Ishikawa (cell line): ENCODE measurements around the gene GRID2.

Experiments used
- CEBPB ChIP-seq: IDR thresholded peaks from 2 replicates; pipeline ENCODE4 v1.6.1; 2012
- CREB1 ChIP-seq: IDR thresholded peaks from 2 replicates; pipeline ENCODE4 v1.6.1; 2012; ENCODE audit warnings: low read depth
- EGR1 ChIP-seq: IDR thresholded peaks from 2 replicates; pipeline ENCODE4 v1.6.1; 2012
- EP300 ChIP-seq: IDR thresholded peaks from 2 replicates; pipeline ENCODE4 v1.6.1; 2012; ENCODE audit warnings: borderline replicate concordance
- FOXM1 ChIP-seq: IDR thresholded peaks from 2 replicates; pipeline ENCODE4 v1.6.1; 2012; ENCODE audit warnings: low read depth, borderline replicate concordance
- MAX ChIP-seq: IDR thresholded peaks from 2 replicates; pipeline ENCODE4 v1.6.1; 2012
- NFIC ChIP-seq: IDR thresholded peaks from 2 replicates; pipeline ENCODE4 v1.6.1; 2012
- RAD21 ChIP-seq: IDR thresholded peaks from 2 replicates; pipeline ENCODE4 v1.6.1; 2012; ENCODE audit warnings: low read depth
- REST ChIP-seq: IDR thresholded peaks from 2 replicates; pipeline ENCODE4 v1.6.1; 2012; ENCODE audit warnings: low read depth, mild to moderate bottlenecking
- TAF1 ChIP-seq: IDR thresholded peaks from 2 replicates; pipeline ENCODE4 v1.6.1; 2012; ENCODE audit warnings: low read depth, mild to moderate bottlenecking
- TCF12 ChIP-seq: IDR thresholded peaks from 2 replicates; pipeline ENCODE4 v1.6.1; 2012; ENCODE audit warnings: low read depth
- TEAD4 ChIP-seq: IDR thresholded peaks from 2 replicates; pipeline ENCODE4 v1.6.1; 2012
- USF1 ChIP-seq: IDR thresholded peaks from 2 replicates; pipeline ENCODE4 v1.6.1; 2012
- YY1 ChIP-seq: IDR thresholded peaks from 2 replicates; pipeline ENCODE4 v1.6.1; 2012; ENCODE audit warnings: low read depth
- ZBTB7A ChIP-seq: IDR thresholded peaks from 2 replicates; pipeline ENCODE4 v1.6.1; 2012; ENCODE audit warnings: low read depth

GRID2 gene

DNA sequence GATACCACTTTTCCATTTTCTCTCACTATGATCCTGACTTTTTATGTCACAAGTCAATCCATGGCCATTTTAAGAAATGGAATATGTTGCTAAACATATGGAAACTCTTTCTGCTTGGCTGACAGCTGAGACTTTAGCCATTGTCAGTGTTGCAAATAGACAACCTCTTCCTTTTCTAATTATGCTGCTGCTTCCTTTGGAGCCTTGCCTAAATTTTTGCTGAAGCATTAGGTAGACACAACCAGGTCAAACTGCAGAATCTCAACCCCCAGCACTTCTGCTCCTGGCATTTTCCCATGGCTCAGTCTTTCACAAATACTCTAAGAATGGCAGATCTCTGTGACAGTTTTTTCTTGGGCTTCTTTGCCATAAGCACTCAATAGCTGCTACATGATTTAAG is 543.3 kb downstream of the GRID2 start:
- no peak for TF ChIP-seq EGR1
- no peak for TF ChIP-seq EP300
- TF ChIP-seq NFIC: no peak
- no peak for TF ChIP-seq ZBTB7A
- no peak for TF ChIP-seq CEBPB
- no peak for TF ChIP-seq FOXM1
- no peak for TF ChIP-seq USF1
- TF ChIP-seq MAX: no peak
- TF ChIP-seq TCF12: no peak
- no peak for TF ChIP-seq TAF1

DNA sequence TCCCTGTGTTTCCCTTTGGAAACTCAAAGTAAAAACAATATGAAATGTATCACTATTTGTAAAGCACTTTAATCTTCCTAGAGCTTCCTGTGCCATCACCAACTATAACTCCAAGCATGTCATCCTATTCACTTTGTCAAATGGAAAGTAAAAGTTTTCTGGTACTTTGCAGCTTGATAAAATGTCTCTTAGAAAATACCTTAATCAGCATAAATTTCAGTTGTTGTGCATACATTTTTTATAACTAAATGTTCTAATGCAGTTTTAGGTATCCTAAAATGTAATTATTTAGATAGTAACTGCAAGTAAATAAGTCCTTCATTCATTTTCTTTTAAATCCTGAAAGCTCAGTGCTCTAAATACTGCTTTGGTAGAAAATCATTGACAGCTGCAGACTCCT is 558.7 kb downstream of the GRID2 start:
- TF ChIP-seq NFIC (no peak), ZBTB7A (no peak), CEBPB (no peak), TEAD4 (no peak), TAF1 (no peak), EP300 (no peak), MAX (no peak), YY1 (no peak), FOXM1 (no peak), REST (no peak), RAD21 (no peak)

DNA sequence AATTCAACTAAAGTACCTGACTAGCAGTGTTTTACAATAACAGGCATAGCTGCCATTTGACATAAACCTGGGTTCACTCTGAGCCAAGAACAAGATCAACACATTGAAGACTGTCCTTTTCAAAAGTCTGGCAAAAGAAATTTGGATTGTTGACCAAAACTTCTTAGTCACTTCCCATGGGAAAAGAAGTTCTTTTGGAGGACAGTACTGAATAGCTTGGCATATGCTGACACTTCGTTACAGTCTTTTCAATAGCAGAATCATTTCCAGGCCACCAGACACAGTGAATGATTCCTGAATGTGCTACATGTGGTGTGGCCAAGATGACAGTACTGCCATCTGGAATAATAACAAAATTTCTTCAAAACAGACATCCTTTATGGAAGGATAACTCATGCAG is 560.3 kb downstream of the GRID2 start:
- TF ChIP-seq MAX (no peak), NFIC (no peak), CREB1 (no peak), TEAD4 (no peak), TCF12 (no peak), ZBTB7A (no peak), CEBPB (no peak), USF1 (no peak), TAF1 (no peak), EGR1 (no peak), RAD21 (no peak), REST (no peak), FOXM1 (no peak), EP300 (no peak), YY1 (no peak)

DNA sequence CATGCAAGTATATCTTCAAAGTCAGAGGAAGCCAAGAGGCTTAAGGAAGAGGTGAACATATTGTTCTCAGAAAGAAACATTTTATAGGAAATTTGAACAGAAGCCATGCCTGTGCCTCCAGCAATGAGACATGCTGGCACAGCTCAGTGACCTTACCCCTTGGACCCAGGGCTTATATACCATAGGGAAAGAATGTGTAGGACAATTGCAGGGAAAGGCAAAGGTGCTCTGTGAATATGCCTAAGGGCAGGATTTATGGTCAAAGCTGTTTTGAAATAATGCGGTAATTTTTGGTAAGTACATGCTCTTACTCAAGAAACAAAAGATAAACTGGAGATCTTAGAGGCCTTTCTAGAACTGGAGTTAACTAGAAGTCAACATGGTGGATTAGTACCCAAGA is 568.8 kb downstream of the GRID2 start:
- TF ChIP-seq TEAD4: no peak
- no peak for TF ChIP-seq EP300
- TF ChIP-seq NFIC: no peak
- no peak for TF ChIP-seq MAX
- no peak for TF ChIP-seq USF1
- TF ChIP-seq TCF12: no peak
- no peak for TF ChIP-seq FOXM1
- no peak for TF ChIP-seq RAD21

DNA sequence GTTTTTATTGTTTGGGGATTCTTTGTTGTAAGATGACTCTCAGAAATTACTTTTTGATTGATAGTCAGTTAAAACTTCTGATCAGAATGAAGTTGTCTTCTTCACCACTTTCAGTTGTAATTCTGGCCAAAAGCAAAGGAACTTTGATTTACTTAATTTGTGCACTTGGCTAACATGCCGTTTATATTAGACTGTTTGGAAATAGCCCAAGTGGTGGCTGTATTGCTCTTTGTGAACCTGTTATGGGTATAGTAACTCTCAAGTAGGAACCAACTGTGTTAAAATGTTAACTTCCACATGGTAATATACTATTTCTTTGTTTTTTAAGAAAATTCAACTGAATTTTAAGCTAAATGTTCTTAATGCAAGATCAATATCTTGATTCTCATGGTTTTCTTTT is 581.9 kb downstream of the GRID2 start:
- TF ChIP-seq CEBPB: no peak
- TF ChIP-seq TCF12: no peak
- TF ChIP-seq NFIC: no peak

GRCh38 chr4:92952426-92952825 is 648.7 kb downstream of the GRID2 start:
- TF ChIP-seq YY1: no peak
- TF ChIP-seq TEAD4: no peak
- no peak for TF ChIP-seq CREB1
- no peak for TF ChIP-seq ZBTB7A
- TF ChIP-seq CEBPB: no peak
- TF ChIP-seq REST: no peak
- no peak for TF ChIP-seq NFIC
